Endometrium (tissue), 2 donors: ENCODE data around the gene EPN2.

Source experiments
- FAIRE-seq: peaks from 2 replicates; lab custom pipeline; 2012; peaks lifted over from hg19 to GRCh38; lab: Jason Lieb, UNC
- donor health status: control.
- donor health status: control.

The EPN2 gene

DNA sequence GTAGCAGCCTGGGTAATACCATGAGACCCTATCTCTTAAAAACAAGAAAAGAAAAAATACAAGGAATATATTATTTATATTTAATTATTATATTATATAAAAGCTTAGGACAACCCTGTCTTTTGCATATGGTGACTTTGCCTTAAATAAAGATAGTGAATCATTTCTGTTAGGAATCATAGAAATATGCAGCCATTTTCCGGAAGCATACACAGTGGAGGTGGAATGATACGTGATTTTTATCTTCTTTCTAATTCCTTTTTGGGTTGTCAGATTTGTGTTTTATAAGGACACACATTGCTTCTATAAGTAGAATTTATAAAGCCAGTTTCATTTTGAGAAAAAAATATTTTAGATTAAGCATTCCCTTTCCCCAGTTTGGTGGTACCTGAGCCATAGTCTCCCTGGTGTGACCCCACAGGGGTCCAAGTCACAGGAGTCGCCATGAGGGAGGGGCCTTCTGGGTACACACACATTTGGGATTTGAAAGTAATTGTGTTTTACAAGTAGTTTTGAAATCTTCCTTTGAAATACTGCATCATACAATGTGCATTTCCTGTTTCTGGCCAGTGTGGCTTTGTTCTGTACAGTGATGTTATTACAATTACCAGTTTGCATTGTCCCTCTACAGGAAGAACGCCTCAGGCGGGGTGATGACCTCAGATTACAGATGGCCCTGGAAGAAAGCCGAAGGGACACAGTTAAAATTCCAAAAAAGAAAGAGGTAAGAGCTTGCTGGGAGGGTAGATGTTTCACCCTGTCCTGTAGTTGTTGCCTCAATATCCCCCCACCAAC, 74.5 kb downstream of the EPN2 start:
- no peak for FAIRE-seq

- no peak for FAIRE-seq
Observed at GRCh38 chr17:19312406-19312805, 75.2 kb downstream of the EPN2 start.

DNA sequence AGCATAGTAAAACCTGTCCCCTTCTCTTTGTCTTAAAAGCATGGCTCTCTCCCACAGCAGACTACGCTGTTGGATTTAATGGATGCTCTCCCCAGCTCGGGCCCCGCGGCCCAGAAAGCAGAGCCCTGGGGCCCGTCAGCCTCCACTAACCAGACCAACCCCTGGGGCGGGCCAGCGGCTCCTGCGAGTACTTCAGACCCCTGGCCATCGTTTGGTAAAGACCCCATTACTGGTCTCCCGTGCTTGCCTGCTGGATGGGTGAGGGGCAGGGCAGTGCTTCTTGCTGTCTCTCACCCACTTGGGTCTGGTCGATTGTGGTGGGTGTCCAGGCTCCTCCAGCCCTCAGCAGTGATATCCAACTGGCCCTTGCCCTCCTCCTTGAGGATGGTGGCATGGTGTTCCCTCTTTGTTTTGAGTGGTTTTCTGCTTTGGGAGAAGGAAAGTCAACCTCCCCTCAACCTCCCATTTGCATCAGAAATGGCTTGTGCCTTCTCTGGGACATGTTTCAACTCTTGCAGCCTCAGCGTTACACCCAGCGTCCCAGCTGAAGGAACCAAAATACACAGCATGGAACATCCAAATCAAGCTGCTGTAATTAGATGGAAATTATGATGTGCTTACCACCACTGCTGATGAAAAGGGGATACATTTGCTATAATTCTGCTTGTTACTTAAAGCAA, 76.0 kb downstream of the EPN2 start:
- no peak for FAIRE-seq

DNA sequence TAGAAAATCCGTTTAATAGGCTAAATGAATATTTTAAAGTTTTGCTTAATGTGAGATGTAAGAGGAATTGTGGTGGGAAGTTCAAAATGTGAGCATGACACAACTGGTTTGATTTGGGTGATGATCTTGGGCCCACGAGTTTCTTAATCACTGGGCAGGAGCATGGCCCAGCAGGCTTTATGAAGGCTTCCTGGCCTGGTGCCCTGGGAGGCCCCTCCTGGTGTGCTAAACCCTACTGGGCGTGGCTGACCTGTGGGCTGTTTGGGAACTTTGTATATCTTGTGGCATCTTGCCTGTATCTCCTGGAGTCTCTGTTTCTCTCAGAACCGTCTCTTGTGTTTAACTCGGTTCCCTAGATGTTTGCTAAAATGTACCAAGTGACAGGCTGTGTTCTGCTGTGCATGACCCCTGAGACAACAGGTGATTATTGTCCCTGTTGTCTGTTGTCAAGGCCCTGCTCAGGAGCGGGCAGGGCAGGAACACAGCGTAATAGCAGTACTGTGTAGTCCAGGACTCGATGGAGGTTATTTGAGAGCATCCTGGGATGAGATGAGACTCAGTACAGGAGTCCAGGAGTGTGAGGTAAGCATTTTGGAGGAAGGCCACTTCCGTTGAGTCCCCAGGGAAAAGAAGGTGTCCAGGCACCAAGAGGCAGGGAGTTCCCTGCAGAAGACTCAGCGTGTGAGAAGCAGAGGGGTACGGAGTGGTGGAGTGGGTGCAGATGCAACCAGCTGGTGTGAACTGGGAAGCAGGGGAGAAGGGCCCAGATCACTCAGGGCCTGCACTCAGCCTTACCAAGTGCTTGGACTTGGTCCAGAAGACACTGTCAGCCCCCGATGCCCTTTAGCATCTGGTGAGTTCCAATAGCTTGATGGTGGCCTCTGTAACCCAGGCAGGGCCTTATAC, 76.8 kb downstream of the EPN2 start:
- no peak for FAIRE-seq

DNA sequence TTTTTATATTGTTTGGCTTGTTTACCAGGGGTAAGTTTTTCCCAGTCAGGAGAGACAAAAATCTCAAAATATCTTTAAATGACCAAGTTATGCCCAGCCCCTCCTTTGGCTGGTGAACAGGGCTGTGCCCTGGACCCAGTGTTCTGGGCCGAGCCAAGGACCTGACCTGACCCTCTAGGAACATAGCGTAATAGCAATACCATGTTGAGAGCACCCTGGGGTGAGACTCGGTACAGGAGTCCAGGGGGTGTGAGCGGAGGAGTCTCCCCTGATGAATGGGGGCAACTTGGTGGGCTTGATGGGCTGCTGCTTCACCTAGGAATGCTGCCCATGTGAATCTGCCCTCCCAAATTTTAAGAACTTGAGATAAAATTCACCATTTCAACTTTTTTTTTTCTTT, 77.9 kb downstream of the EPN2 start:
- no peak for FAIRE-seq

- no peak for FAIRE-seq
Observed at GRCh38 chr17:19316761-19317358, 79.7 kb downstream of the EPN2 start.

DNA sequence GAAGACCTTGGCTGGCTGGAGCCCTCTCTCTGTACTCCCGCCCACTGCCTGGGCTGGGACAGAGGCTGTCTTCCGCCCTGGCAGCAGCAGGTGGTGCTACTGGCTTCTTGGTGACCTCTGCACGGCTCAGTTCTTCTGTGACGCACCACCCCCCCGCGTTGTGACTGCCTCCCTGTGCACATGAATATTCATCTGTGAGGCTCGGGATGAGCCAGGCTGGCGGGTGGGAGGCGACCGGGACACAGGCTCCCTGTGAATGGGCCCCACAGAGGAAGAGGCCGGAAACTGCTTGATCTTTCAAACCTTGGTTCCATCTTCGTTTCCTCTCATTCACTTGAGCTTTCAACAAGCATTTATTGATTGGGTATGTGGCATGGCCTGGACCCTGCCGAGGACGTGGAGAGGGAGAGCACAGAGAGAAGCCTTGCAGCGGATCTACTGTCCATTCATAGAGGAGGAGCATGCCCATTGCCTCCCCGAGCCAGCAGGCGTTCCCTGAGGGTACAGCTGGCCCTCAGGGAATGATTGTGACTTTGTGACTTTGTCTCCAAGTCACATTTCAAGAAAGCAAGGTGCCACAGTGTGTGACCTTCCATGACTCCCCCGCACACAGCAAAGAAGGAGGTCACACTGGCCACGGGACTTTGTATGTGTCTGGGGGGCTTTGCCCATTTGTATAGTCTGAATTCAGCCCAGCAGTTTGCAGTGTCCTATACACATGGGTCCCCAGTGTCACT, 80.4 kb downstream of the EPN2 start:
- FAIRE-seq: no peak

DNA sequence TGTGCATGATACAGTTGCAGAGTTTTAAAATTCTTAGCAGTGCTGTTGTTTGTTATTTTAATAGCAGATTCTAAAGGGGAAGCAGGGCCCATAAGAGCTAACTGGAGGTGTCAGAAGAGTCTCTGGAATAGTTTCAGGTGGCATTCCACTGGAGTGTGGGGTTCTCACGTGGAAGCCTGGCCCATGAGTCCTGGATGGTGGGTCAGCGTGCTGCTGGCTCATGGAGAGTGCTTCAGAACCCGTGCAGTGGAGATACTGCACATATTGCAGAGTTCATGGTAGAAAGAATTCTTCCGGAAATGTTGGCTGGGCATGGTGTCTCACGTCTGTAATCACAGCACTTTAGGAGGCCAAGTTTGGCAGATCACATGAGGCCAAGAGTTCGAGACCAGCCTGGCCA, 81.4 kb downstream of the EPN2 start:
- no peak for FAIRE-seq

DNA sequence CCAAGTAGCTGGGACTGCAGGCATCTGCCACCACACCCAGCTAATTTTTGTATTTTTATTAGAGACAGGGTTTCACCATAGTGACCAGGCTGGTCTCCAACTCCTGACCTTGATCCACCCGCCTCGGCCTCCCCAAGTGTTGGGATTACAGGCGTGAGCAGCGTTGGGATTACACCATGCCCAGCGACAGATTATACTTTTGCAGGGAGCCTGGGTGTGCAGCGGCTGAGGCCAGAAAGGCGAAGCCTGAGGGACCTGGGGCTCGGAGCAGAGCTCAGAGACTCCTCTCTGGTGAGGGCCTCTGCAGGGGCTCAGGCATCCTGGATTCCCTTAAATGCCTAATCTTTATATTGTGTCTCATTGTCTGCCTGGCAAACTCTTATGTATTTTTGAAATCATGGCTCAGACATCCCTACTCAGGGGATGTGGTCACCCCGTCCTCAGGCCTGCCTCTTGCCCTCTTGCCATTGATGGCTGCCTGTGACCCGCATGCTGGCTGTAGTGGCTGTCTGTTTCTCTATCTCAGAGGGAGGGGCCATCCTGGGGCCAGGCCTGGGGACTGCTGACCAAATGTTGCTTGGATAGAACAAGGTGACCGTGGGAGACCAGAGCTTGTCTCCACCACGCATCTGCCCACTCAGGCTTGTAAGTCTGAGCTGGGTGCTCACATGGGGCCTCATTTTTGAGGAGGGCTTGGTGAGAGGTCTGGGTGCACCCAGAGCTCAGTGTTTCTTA, 82.8 kb downstream of the EPN2 start:
- no peak for FAIRE-seq

GRCh38 chr17:19320876-19321275, 83.7 kb downstream of the EPN2 start:
- FAIRE-seq: no peak

DNA sequence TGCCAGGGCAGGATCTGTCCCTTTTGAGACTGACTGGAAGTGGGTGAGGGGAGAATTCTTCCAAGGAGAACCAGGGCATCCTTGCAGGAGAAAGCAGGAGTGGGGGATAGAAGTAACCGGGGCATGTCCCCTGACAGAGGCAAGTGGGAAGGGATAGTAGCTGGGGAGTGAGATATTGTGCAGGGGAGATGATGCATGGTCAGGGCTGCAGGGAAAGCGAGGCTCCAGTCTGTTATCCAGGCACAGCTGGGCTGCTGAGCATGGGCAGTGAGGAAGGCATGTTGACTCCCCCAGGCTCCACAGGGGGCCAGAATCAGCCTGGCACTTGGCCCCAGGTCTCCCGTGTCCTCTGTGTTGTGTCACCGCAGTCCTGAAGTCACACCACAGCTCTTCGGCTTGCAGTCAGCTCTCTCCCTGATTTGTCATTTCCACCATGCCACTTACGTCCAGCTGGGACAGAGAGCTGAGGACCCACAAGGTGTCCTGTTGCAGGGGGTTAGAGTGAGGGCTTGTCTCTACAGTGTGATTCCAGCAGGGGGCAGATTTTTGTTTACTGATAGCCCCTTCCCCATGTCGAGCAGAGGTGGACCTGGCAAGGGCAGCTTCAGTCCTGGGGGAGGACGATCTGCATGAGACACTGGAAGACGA, 84.4 kb downstream of the EPN2 start:
- no peak for FAIRE-seq

DNA sequence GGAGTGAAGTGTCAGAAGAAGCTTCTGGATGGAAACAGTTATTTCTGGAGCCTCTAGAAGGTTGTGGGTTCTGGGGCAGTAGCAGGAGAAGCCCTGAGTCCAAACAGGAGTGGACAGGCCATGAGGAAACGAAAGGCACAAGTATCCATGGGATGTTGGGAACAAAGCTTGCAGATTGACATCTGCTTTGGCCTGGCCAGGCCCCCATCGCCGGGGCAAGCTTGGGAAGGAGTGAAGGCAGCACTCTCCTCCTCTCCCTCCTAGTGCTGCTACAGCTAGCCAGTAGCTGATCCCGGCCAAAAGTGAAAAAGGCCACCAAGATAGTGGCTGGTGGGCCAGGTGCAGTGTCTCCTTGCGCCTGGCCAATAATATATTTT, 85.0 kb downstream of the EPN2 start:
- FAIRE-seq: no peak

- no peak for FAIRE-seq
Observed at GRCh38 chr17:19322861-19323260, 85.7 kb downstream of the EPN2 start.

DNA sequence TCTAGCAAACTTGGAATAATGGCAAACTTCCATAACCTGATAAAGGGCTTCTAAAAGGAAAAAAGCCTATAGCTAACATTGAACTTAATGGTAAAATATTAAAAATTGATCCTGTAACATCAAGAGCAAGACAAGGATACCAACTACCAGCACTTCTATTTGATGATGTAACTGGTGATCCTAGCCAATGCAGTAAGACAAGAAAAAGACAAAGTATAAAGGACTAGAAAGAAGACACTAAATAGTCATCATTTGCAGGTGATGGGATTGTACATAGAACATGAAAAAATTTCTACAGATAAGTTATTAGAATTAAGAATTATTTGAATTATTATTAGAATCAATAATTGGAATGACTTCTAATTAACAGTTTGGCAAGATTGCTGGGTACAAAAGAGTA, 88.4 kb downstream of the EPN2 start:
- FAIRE-seq: no peak

DNA sequence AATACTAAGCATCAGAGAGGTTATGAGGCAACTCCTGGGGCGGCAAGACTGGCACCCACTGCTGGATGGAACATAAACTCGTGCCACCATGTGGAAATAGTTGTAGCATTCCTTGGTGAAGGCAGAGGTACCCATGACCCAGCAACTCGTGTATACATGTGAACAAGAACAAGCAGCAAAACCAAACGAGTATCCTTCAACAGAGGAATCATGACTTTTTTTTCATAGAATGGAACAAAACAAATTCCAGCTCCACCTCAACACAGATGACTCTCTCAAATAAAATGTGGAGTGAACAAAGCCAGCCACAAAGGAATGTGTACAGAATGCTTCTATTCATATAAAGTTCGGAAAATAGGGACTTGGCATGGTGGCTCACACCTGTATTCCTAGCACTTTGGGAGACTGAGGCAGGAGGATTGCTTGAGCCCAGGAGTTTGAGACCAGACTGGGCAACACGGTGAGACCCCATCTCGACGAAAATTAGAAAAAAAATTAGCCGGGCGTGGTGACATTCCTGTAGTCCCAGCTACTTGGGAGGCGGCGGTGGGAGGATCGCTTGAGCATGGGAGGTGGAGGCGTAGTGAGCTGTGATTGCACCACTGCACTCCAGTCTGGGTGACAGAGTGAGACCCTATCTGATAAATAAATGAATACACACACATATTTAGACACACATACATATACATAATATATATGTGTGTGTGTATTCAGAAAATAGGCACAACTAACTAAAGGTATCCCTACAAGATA, 90.0 kb downstream of the EPN2 start:
- no peak for FAIRE-seq

- FAIRE-seq: no peak
Observed at GRCh38 chr17:19328441-19329061, 91.4 kb downstream of the EPN2 start.

DNA sequence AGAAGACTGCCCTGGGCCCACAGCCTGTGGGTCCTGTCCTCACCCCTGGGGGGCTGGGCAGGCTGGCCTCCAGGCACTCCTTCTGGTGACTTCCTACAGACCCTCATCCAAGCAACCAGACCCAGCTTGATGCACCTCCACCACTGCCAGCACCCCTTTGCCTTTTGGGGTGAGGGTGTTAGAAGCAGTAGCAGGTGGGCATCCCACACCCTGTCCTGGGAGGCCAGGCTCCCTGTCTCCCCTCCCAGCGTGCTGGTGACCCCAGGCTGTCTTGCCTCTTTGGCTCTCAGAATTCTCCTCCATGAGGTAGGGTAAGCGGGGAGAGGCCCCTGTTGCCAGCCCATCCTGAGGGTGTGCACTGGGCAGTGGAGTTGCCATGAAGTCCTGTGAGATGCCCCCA, 92.0 kb downstream of the EPN2 start:
- no peak for FAIRE-seq

DNA sequence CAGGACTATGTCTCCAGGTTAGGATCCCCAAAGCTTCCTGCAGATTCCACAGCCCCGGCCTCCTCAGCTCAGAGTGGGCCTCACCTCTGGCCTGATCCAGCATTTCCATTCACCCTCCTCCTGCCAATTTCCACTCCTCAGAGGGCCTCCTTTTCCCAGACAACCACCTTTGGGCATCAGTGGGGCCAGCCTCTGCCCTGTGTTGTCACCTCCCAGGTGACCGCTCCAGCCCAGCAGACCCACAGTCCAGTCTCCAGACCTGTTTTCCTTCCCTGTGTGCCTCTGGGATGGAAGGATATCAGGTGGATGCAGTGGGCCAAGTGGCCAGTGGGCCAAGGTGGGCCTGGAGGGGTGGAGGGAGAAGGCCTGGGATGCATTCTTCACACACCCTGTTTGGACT, 92.7 kb downstream of the EPN2 start:
- no peak for FAIRE-seq

GRCh38 chr17:19330271-19330670, 93.1 kb downstream of the EPN2 start:
- no peak for FAIRE-seq
